SK-N-SH (cell line): ENCODE measurements around the gene GAL. TPM values are rescaled to one million over a fixed set of nuclear protein-coding genes. Genes with fewer than 3 reads are reported as not detected.

Source experiments
- CTCF ChIA-PET: fragments of 300-600, 350-600 bp; formaldehyde crosslinking; extraction: SDS; loops from one replicate; lab custom pipeline; 2021; lab: Yijun Ruan, JAX
- POLR2A ChIA-PET: fragments of 350-600 bp; sonication (Branson Sonifier 250); formaldehyde crosslinking; extraction: SDS; loops from one replicate; lab custom pipeline; 2020; ENCODE audit warnings: antibody characterized with exemption, inconsistent platforms; lab: Yijun Ruan, JAX
- DNase-seq: peaks from one replicate; pipeline ENCODE4 v3.0.0; 2012
- H2AFZ ChIP-seq: fragments of 200-600 bp; sonication (generic); 2 replicates; pipeline ENCODE4 v1.8.1; 2016; ENCODE audit warnings: antibody characterized with exemption, mild to moderate bottlenecking, low read depth
- H3F3A ChIP-seq: fragments of 200-600 bp; sonication (generic); replicated peaks from 2 replicates; pipeline ENCODE3; 2016; ENCODE audit warnings: antibody characterized with exemption, mild to moderate bottlenecking; ENCODE audit not compliant: insufficient read depth
- H3K27ac ChIP-seq, 2 experiments: fragments of 200-500 bp in 1 of 2; fragments of 200-600 bp in 1 of 2; sonication (Bioruptor generic) in 1 of 2; sonication (generic), shearing (Covaris generic) in 1 of 2; 2 replicates each; pipeline versions ENCODE4 v1.5.1 to v1.6.1; 2014 to 2016; ENCODE audit warnings: low read depth in 2 of 2, inconsistent platforms in 1 of 2, low read length in 1 of 2, mild to moderate bottlenecking in 1 of 2, mixed read lengths in 1 of 2
- H3K27me3 ChIP-seq: fragments of 200-600 bp; sonication (generic), shearing (Covaris generic); 2 replicates; pipeline ENCODE4 v1.6.1; 2016; ENCODE audit warnings: mixed run types; ENCODE audit not compliant: insufficient read depth
- H3K36me3 ChIP-seq, 2 experiments: fragments of 200-500 bp in 1 of 2; fragments of 200-600 bp in 1 of 2; sonication (Bioruptor generic) in 1 of 2; sonication (generic) in 1 of 2; replicated peaks in 1 of 2; 2 replicates each; pipeline versions ENCODE3 to v1.5.1; 2014 to 2016; ENCODE audit warnings: low read length in 1 of 2, mild to moderate bottlenecking in 1 of 2; ENCODE audit not compliant: insufficient read depth in 2 of 2, control insufficient read depth in 1 of 2
- H3K4me1 ChIP-seq, 2 experiments: fragments of 200-500 bp in 1 of 2; fragments of 200-600 bp in 1 of 2; sonication (Bioruptor generic) in 1 of 2; sonication (generic), shearing (Covaris generic) in 1 of 2; 2 replicates each; pipeline versions ENCODE4 v1.5.1 to v1.6.1; 2014 to 2016; ENCODE audit warnings: low read depth in 1 of 2, low read length in 1 of 2, mixed run types in 1 of 2; ENCODE audit not compliant: insufficient read depth in 2 of 2, control insufficient read depth in 1 of 2
- H3K4me2 ChIP-seq: fragments of 200-600 bp; sonication (generic), shearing (Covaris generic); 2 replicates; pipeline ENCODE4 v1.6.1; 2017; ENCODE audit warnings: mixed run types
- H3K4me3 ChIP-seq, 2 experiments: fragments of 200-500 bp in 1 of 2; fragments of 200-600 bp in 1 of 2; sonication (Bioruptor generic) in 1 of 2; sonication (generic), shearing (Covaris generic) in 1 of 2; 2 replicates each; pipeline versions ENCODE4 v1.5.1 to v1.8.1; 2014 to 2016; ENCODE audit warnings: low read depth in 2 of 2, inconsistent platforms in 1 of 2, low read length in 1 of 2, mild to moderate bottlenecking in 1 of 2, mixed read lengths in 1 of 2, moderate library complexity in 1 of 2
- H3K79me2 ChIP-seq: fragments of 200-600 bp; sonication (generic); 2 replicates; pipeline ENCODE4 v1.8.1; 2017; ENCODE audit warnings: mild to moderate bottlenecking; ENCODE audit not compliant: insufficient read depth
- H3K9ac ChIP-seq: fragments of 200-600 bp; sonication (generic); 2 replicates; pipeline ENCODE4 v1.6.1; 2017; ENCODE audit warnings: mixed run types
- H3K9me2 ChIP-seq: fragments of 200-600 bp; sonication (generic); 2 replicates; pipeline ENCODE4 v1.6.1; 2017; ENCODE audit warnings: mixed run types
- H3K9me3 ChIP-seq: fragments of 200-600 bp; sonication (generic); 2 replicates; pipeline ENCODE4 v1.6.1; 2017; ENCODE audit warnings: mixed run types, mild to moderate bottlenecking, moderate library complexity
- H4K20me1 ChIP-seq: fragments of 200-600 bp; sonication (generic); 2 replicates; pipeline ENCODE4 v1.6.1; 2017; ENCODE audit warnings: mild to moderate bottlenecking, mixed run types; ENCODE audit not compliant: insufficient read depth
- CHD2 ChIP-seq: fragments of 150-350 bp; IDR thresholded peaks from 2 replicates; pipeline ENCODE4 v1.6.1; 2018; ENCODE audit warnings: low read length; ENCODE audit not compliant: partially characterized antibody
- ELF1 ChIP-seq: IDR thresholded peaks from 2 replicates; pipeline ENCODE4 v1.4.0; 2012
- EP300 ChIP-seq, 2 experiments: IDR thresholded peaks; 2 replicates each; pipeline versions ENCODE4 v1.4.0 to v1.6.1; 2012; ENCODE audit warnings: borderline replicate concordance in 1 of 2, low read depth in 1 of 2, low read length in 1 of 2
- FOSL2 ChIP-seq: IDR thresholded peaks from 2 replicates; pipeline ENCODE4 v1.4.0; 2012; ENCODE audit warnings: low read depth, mild to moderate bottlenecking, moderate library complexity, borderline replicate concordance
- FOXJ3 ChIP-seq: sonication (generic); formaldehyde crosslinking; IDR thresholded peaks from 2 replicates; pipeline ENCODE4 v1.5.1; 2020; ENCODE audit warnings: mild to moderate bottlenecking, missing genetic modification reagents
- GABPA ChIP-seq: IDR thresholded peaks from 2 replicates; pipeline ENCODE4 v1.4.0; 2012; ENCODE audit warnings: low read depth, mild to moderate bottlenecking
- MXI1 ChIP-seq: IDR thresholded peaks from 2 replicates; pipeline ENCODE4 v1.6.1; 2012; ENCODE audit warnings: mild to moderate bottlenecking, low read depth, low read length, improper control_type of control experiment
- NRF1 ChIP-seq: IDR thresholded peaks from 2 replicates; pipeline ENCODE4 v1.6.1; 2012; ENCODE audit warnings: low read depth, mild to moderate bottlenecking, low read length
- PBX3 ChIP-seq: IDR thresholded peaks from 2 replicates; pipeline ENCODE4; 2012
- RAD21 ChIP-seq: IDR thresholded peaks from 2 replicates; pipeline ENCODE4 v1.6.1; 2012; ENCODE audit warnings: mild to moderate bottlenecking, low read length
- REST ChIP-seq: IDR thresholded peaks from 2 replicates; pipeline ENCODE4 v1.6.1; 2012; ENCODE audit warnings: mild to moderate bottlenecking, low read depth, low read length, moderate library complexity
- TAF1 ChIP-seq: IDR thresholded peaks from 2 replicates; pipeline ENCODE4 v1.6.1; 2012; ENCODE audit warnings: low read depth, mild to moderate bottlenecking, low read length, moderate library complexity, borderline replicate concordance
- USF2 ChIP-seq: fragments of 150-350 bp; IDR thresholded peaks from 2 replicates; pipeline ENCODE4 v1.6.1; 2017; ENCODE audit warnings: antibody characterized with exemption, low read length, low read depth, borderline replicate concordance
- WGBS: methylation state at CpG from one replicate; pipeline ENCODE4 v1.1.6; 2017; ENCODE audit warnings: low lambda C conversion rate; 5-methylcytosine and 5-hydroxymethylcytosine counted together
- polyA plus RNA-seq, 3 experiments: library from polyadenylated mRNA; depleted of rRNA; stranded (reverse); fragments of >200 nt; gene quantifications; 2 replicates each; pipeline ENCODE4 v1.2.3, GENCODE V29; 2012

Gene GAL
- polyA plus RNA-seq, 1 of the 3 experiments (the other 2 are of a cell fraction) = 1.8 TPM

DNA sequence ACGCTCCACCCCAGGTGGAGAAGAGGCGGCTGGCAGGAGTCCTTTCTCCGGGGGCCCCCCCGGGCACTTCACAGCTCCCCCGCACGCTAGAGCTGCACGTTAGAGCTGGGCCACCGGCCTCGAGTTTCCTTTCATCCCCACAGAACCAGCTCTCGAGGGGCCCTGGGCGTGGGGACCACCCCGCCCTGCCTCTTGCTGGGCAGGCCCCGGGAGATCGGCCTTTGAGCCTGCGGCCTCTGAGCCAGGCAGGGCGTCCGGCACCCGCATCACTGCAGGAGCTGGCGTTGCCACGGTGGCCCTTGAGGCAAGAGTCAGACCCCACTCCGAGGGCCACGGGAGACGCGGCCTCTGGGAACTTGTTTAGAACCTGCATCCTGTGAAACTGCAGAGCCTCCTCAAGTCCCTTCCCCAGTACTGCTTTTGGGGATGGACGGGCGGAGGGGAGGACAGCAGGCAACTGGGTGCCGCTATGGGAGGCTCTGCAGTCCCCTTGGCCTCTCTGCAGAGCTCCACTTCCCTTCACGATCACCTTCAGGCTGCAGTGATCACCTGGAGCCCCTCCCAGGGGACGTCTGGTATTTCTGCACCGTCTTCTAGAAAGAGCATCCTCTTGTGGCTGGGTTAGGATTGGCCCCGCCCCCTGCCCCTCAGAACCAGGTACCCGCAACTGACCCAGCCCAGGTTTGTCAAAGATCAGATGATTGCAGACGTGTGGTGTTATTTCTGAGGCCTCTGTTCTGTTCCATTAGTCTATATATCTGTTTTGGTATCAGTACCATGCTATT, 13.9 kb upstream of the GAL start:
- H3K4me2 ChIP-seq = no peak overlapping the region
- H4K20me1 ChIP-seq = no peaks in the 10 kb centered on the region
- no peak overlapping the region for H2AFZ ChIP-seq
- no peak for DNase-seq
- no peaks in the 10 kb centered on the region for H3K36me3 ChIP-seq
- H3K27me3 ChIP-seq = peaks cover 2% of the 10 kb centered on the region; the same call in 1 of the 2 replicates
- H3K4me1 ChIP-seq = peaks cover 0 to 4% of the 10 kb centered on the region in 2 experiments; a peak in 1 of 4 replicates
- 81% methylated on average over 21 of the region's 33 CpGs for WGBS
- H3K27ac ChIP-seq = no peak overlapping the region
- POLR2A ChIA-PET = no interaction called here
- H3K9ac ChIP-seq = no peak overlapping the region
- no peaks in the 10 kb centered on the region for H3F3A ChIP-seq
- CTCF ChIA-PET = interaction anchor here (1.4 kb wide), 1 partner anchor 27 kb away, joined by 3 read pairs; no protein-coding TSS in a partner anchor
- H3K9me3 ChIP-seq = no peaks in the 10 kb centered on the region
- no peaks in the 10 kb centered on the region for H3K9me2 ChIP-seq
- H3K79me2 ChIP-seq = no peaks in the 10 kb centered on the region
- no peak overlapping the region for H3K4me3 ChIP-seq
- TF ChIP-seq NRF1 (no peak), CHD2 (no peak), REST (no peak), FOXJ3 (no peak), RAD21 (no peak)

DNA sequence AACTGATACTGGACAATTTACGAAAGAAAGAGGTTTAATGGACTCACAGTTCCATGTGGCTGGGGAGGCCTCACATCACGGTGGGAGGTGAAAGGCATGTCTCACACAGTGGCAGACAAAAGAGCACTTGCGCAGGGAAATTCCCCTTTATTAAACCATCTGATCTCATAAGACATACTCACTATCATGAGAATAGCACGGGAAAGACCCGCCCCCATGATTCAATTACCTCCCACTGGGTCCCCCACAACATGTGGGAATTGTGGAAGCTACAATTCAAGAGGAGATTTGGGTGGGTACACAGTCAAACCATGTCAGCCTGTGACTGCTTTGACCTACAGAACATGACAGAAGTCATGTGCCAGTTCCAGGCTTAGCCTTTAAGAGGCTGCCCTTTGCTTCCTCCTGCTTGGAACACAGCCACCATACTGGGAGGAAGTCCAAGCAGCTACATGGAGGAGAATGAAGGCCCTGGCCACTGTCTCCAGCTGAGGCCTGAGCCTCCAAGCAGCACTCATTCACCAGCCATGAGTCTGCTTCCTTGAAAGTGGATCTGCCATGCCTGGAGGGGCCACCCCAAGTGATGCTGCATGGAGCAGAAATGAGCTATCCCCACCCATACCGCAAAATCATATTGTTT, 10.9 kb upstream of the GAL start:
- H3K4me3 ChIP-seq = no peak overlapping the region
- H3K27me3 ChIP-seq = no peaks in the 10 kb centered on the region; the same call in 1 of the 2 replicates
- ChIA-PET POLR2A (no interaction called here), CTCF (interaction anchor here (1.2 kb wide), 1 partner anchor 12 kb away, joined by 3 read pairs; no protein-coding TSS in a partner anchor)
- H3K9me3 ChIP-seq = no peaks in the 10 kb centered on the region
- no peaks in the 10 kb centered on the region for H3K36me3 ChIP-seq
- H4K20me1 ChIP-seq = no peaks in the 10 kb centered on the region
- no peak for TF ChIP-seq ELF1
- no peak for TF ChIP-seq USF2
- TF ChIP-seq GABPA = no peak
- no peak for TF ChIP-seq EP300 (IDR thresholded peaks at IDR 0.05; ENCODE audit: borderline replicate concordance in 1 of 2, low read depth in 1 of 2, low read length in 1 of 2)
- TF ChIP-seq PBX3 = no peak
- no peak for TF ChIP-seq FOSL2
- no peak for TF ChIP-seq MXI1
- no peak for TF ChIP-seq REST
- no peak for TF ChIP-seq TAF1
- H3K4me1 ChIP-seq = peaks cover 0 to 10% of the 10 kb centered on the region in 2 experiments; a peak in 1 of 4 replicates
- no peak overlapping the region for H3K27ac ChIP-seq
- DNase-seq = no peak
- no peaks in the 10 kb centered on the region for H3F3A ChIP-seq
- H3K4me2 ChIP-seq = no peak overlapping the region
- H2AFZ ChIP-seq = no peak overlapping the region
- no peaks in the 10 kb centered on the region for H3K79me2 ChIP-seq
- H3K9me2 ChIP-seq = no peaks in the 10 kb centered on the region
- 87% methylated on average over 5 of the region's 6 CpGs for WGBS
- H3K9ac ChIP-seq = no peak overlapping the region
